Measurements from ENCODE around the gene BMP8A. TPM values are rescaled to one million over a fixed set of nuclear protein-coding genes. Genes with fewer than 3 reads are reported as not detected.

BMP8A gene
- total and polyA plus RNA-seq, 2 of the 8 experiments (the other 6 are each of a cell fraction or from before 2014, with no cell fraction given): 0.38 to 0.43 TPM

- no peak for TF ChIP-seq ZNF274 (IDR thresholded peaks at IDR 0.05; ENCODE audit: borderline replicate concordance, extremely low read depth, low read length)
Observed at GRCh38 chr1:39545531-39545930, 54.1 kb downstream of the BMP8A start (continued).

Data from H1 (cell line).